Activated CD8-positive, alpha-beta memory T cell treated with anti-CD3 and anti-CD28 coated beads, Interleukin-2, amount 50 U/mL, for 1 hour (primary cell): Measurements from ENCODE around the gene PAXIP1.
"Not testable (repeated sequence)": the region's sequence is repeated elsewhere in the genome, so short reads cannot be mapped to it uniquely, and the experiment has no call there.

ENCODE experiments used
- DNase-seq: peaks from one replicate; pipeline ENCODE4 v3.0.0-alpha.2; 2020; ENCODE audit errors: extremely low read depth

Gene PAXIP1, protein sequence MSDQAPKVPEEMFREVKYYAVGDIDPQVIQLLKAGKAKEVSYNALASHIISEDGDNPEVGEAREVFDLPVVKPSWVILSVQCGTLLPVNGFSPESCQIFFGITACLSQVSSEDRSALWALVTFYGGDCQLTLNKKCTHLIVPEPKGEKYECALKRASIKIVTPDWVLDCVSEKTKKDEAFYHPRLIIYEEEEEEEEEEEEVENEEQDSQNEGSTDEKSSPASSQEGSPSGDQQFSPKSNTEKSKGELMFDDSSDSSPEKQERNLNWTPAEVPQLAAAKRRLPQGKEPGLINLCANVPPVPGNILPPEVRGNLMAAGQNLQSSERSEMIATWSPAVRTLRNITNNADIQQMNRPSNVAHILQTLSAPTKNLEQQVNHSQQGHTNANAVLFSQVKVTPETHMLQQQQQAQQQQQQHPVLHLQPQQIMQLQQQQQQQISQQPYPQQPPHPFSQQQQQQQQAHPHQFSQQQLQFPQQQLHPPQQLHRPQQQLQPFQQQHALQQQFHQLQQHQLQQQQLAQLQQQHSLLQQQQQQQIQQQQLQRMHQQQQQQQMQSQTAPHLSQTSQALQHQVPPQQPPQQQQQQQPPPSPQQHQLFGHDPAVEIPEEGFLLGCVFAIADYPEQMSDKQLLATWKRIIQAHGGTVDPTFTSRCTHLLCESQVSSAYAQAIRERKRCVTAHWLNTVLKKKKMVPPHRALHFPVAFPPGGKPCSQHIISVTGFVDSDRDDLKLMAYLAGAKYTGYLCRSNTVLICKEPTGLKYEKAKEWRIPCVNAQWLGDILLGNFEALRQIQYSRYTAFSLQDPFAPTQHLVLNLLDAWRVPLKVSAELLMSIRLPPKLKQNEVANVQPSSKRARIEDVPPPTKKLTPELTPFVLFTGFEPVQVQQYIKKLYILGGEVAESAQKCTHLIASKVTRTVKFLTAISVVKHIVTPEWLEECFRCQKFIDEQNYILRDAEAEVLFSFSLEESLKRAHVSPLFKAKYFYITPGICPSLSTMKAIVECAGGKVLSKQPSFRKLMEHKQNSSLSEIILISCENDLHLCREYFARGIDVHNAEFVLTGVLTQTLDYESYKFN

DNA sequence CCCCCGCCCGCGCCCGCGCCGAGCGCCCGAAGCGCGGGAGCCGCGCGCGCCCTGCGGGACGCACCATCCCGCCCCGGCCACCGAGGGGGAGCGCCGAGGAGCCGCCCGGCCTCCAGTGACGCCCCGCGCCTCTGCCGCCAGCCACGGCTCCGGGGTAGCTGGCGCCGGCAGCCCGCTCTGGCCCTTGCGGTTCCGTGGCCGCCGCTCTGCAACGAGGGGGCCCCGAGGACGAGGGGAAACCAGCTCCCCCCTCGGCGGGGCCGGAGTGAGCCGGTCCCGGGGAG, at the start of gene PAXIP1:
TSS of gene PAXIP1 (minus strand) at position 33 of the 284 bp plus-strand sequence. CDS start 195 bp downstream, outside the sequence.
- DNase-seq, result no peak

DNA sequence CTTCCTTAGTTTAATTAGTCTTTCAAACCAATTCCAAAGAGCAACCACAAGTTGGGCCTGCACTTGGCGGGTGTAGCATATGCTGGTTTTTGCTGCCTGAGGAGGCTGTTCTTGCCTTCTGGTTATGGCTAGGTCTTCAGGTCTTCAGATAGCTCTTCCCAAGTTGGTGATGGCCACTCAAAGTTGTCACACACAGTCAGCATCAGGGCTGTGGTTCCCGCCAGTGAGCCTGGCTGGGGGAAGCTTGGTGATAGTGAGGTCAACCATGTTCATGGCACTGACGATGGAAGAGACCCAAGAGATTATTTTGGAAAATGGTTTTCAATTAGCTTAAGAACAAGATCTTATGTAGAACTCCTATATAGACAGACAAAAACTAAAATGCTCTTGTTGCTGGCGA, 48.4 kb upstream of the PAXIP1 start:
- no peak for DNase-seq

DNA sequence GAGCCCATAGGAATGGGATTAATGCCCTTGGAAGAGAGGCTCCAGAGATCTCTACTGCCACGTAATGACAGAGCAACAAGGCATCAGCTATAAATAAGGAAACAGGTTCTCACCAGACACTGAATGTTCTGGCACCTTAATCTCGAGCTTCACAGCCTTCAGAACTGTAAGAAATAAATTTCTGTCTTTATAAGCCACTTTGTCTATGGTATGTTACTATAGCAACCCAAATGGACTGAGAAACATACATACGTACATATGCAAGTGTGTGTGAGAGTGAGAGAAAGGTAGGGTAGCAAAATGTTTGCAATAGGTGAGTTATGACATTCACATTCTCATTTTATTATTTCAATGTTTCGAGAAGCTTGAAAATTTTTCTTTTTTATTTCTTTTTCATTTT, 45.1 kb upstream of the PAXIP1 start:
- no peak for DNase-seq

DNA sequence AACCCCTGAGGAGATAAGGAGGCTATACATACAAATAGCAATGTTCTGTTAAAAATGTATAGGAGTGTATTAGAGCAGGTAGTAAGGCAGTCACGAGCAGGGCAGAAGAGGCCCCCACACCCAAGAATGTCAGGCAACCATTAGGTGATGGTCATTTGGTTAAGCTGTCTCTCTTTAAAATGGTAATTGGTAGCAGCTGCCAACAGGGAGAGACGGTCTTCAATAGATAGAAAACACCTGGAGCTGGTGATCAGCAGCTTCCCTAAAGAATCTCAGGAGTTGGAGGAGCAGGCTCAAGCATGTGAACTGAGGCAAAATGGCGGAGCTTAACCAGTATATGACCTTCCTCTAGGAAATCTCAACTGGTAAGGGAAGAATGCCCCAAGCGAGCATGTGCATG, 40.8 kb upstream of the PAXIP1 start:
- DNase-seq, result no peak

DNA sequence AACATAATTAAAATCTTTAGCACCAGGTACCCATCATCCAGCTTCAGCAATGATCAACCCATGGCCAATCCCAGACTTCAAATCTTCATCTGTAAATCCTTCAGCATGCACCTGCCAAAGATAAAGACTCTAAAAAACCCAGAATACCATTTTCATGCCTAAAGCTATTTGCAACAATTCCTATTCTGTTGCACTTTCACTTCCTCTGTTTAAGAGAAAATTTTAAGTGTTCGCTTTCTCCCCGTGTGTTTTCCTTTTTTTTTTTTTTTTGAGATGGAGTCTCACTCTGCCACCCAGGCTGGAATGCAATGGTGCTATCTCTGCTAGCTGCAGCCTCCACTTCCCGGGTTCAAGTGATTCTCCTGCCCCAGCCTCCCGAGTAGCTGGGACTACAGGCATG, 35.4 kb upstream of the PAXIP1 start:
- no peak for DNase-seq

DNA sequence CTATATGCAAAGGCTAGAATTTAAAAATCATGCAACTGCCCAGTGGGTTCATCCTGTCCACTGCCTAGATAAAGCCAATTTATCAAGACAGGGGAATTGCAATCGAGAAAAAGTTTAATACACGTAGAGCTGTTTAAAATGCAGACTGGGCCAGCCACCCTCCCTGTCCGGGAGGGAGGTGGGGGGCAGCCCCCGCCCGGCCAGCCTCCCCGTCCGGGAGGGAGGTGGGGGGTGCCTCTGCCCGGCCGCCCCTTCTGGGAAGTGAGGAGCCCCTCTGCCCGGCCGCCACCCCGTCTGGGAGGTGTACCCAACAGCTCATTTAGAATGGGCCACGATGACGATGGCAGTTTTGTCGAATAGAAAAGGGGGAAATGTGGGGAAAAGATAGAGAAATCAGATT, 31.6 kb upstream of the PAXIP1 start:
- not testable (repeated sequence) for DNase-seq

DNA sequence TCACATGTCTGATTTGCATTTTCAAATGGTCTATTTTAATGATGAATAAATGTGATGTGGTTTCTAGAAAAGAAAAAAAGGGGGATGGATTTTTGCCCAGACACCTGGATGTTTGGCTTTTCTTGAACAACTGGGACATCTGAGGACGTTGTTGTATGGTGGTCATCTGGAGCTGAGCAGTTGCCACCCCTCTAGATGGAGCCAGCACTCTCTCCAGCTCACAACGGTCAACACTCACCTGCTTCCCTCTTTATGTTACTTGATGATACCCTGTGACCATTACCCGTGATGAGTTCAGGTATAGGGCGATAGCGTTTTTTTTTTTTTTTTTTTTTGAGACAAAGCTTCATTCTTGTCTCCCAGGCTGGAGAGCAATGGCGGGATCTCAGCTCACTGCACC, 30.1 kb upstream of the PAXIP1 start:
- no peak for DNase-seq

DNA sequence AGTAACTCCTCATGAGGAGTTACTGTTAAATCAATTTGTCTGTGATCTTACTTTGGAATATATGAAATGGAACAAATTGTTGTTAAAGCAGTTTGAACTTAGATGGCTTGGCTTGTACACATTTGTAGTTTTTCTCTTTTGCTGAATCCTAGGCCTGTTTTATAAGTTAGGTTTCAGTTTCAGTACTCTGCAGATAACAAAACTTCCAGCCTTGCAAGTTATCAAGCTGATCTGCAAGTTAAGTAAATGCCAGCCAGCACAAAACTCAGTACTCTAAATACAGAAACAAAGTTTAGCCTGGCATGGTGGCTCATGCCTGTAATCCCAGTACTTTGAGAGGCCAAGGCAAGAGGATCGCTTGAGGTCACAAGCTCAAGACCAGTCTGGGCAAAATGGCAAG, 25.0 kb upstream of the PAXIP1 start:
- no peak for DNase-seq

DNA sequence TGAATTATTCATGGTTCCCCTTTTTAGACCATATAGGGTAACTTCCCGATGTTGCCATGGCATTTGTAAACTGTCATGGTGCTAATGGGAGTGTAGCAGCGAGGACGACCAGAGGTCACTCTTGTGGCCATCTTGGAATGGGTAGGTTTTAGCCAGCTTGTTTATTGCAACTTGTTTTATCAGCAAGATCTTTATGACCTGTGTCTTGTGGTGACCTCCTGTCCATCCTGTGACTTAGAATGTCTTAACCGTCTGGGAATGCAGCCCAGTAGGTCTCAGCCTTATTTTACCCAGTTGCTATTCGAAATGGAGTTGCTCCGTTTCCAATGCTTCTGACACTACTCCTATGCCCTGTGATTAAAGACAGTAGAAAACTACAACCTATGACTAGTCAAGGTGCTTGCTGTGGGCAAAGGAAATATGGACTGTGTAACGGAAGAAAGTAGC, 18.8 kb upstream of the PAXIP1 start:
- DNase-seq, result no peak

DNA sequence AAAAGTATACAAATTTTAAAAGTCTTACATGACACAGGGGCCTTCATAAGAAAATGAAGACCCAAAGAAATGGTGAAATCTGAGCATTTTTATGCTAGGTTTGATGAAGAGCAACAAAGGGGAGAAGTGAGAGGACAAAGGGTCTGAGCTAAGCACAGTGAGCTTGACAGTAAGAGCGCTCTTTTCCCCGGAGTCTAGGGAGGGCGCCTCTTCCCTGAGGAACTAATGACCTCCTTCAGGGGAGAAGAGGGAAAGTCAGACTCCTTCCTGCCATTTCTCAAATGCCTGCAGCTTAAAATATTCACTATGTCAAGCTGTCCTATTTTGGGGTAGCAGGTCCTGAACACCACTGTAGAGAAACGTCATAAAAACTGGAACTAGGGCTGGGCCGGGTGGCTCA, 18.1 kb upstream of the PAXIP1 start:
- no peak for DNase-seq

DNA sequence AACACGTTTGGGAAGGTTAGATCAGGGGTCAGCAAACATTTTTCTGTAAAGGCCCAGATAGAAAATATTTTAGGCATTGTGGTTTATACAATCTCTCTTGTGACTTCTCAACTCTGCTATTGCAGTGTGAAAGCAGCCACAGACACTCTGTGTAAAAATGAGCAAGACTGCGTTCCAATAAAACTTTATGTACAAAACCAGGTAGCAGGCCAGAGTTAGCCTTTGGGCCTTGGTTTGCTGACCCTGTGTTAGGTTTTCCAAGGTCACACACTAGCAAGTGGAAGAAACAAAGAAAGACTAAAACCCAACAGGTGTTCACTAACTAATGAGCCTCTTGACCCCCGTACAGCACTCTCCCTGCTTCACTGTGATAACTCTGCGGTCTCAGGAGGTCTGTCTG, 14.9 kb upstream of the PAXIP1 start:
- DNase-seq, result no peak

DNA sequence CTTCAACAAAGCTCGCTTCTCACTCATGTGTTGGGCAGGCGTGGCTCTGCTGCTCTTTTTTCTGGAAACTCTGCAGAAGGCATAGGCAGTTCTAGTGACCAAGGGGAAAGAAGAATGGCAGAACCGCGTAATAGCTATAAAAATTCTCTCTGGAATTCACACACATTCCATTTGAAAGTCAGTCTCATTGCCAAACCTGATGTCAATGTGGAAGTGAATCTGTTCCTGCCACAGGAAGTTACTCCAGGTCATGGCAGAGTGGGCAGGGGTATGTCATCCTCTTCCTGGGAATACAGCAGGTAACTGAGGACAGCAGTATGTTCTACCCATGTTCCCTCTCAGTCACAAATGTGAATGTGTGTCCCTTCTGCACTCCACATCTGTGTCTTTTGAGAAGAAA, 8.2 kb upstream of the PAXIP1 start:
- no peak for DNase-seq

DNA sequence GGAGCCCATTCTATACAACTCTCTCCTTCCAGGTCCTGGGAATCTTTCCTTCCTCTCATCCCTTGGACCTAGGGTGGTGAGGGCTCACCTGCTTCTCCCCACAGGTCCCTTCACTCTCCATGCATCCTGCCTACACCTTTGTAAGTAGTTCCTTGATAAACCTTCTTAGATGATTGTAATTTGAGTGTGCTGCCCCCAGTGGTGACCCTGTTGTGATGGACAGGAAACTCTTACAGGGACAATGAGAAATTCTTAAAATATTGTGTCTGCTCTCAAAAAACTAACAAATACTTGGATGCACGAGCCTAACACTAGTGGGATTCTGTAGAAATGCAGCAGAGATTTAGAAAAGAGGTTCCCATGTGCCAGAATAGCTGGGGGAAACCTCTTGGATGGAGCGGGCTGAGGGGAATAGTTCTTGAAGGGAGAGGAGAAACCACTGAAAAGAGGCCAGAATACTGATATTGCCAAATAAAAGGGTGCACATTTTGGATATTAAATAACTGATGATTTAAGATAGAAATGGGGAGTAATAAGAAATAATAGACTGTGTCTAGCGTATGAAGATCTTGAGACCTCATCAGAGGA, 6.7 kb upstream of the PAXIP1 start:
- DNase-seq, result no peak

DNA sequence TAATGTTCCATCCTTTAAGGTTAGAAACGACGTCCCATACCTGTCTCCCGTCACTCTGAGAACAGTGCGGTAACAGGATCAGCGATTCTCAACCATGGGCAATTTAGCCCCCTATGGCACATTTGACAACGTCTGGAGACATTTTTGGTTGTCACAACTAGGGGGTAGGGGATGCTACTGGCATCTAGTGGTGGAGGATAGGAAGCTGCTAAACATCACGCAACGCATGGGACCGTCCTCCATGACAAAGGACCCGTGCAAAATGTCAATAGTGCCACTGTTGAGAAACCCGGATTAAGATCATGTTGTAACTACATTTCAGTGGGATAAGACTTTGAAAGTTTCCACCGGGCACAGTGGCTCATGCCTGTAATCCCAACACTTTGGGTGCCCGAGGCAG, 5.0 kb upstream of the PAXIP1 start:
- DNase-seq, result no peak

DNA sequence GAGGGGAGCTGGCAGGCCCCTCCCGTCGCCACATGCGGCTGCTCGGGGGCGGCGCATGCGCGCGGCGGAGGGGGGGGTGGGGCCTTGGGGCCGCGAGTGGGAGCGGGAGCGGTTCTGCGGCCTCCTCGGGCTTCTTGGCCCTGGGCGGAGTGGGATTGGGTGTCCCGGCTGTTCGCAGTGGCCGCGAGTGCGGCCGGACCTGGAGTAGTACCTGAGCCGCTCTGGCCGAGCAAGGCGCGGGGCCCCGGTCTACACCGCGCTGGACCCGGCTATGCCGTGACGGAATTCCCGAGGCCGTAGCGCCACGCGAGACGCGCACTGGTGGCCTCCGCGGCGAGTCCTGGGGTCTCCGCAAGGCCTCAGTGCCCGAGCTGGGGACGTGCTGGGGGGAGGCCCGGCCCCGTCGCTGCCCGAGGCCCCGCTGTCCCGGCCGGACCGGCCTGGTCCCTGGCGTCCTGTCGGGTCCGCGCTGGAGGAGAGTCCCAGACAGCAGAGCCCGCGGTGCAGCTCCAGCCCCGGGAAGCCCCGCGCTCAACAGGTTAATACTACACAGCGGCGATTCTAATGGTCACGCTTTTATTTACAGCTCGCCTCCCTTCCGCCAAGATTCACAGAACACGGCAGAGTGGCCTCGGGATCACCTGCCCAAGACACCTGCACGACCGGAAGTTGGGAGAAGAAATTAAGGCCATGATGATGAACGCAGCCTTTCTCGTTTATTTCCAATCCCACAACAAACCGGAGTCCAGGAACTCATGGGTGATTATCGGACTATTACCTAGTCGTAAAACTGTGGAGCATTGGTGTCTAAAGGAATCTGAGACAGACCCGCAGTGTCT, 671 bp upstream of the PAXIP1 start:
- peak; percentile 38 for DNase-seq

DNA sequence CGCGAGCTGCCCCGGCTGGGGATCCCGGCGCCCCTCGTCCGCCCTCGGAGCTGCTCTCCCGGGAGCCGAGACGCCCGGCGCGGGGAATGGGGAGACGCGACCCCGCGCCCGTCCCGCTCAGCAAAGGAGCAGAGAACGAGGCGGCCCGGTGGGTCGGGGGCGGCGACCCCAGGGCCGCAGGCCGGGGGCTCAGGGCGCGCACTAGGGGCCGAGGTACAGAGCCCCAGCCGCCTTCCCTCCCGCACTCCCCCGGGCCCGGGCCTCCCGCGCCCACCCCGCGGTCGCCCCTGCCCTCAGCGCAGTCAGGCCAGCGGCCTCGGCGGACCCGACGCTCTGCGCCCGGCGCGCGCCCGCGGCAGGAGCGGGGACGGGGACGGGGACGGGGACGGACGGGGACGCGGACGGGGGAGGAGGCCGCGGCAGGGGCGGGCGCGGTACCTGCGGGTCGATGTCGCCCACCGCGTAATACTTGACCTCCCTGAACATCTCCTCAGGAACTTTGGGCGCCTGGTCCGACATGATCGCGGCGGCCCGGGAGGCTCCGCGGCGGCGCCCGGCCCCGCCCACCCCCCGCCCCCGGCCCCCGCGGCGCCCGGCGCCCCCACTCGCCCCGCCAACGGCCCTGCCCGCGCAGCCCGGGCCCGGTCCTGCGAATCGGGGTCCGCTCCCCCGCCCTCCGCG, 373 bp downstream of the PAXIP1 start:
- DNase-seq, result no peak

DNA sequence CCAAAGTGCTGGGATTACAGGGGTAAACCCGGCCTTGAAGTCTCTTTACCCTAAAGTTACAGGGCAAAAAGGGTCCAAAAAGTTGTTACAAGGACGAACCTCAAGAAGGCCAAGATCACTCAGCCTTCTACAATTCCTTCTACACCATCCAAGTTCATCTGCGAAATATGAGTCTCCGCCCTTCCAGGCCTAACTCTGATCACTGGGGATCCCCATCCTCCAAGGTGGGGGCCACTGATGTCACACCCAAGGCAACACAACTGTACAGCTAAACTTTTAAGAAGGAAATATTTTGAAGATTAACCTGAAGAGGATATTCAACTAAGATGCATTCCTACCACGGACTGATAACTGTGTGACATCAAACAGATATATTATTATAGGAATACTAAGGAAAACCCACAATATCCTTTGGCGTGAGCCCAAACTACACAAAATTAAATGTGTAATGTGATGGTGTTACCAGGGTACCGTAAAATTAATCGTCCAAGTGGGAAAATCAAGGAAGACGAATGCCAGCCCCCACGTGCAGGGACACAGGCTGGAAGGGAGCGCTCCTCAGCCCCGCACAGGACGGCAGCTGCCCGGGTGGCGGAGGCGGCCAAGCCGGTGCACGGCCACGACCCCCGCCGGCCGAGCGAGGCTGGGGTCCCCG, 1.0 kb downstream of the PAXIP1 start:
- no peak for DNase-seq

DNA sequence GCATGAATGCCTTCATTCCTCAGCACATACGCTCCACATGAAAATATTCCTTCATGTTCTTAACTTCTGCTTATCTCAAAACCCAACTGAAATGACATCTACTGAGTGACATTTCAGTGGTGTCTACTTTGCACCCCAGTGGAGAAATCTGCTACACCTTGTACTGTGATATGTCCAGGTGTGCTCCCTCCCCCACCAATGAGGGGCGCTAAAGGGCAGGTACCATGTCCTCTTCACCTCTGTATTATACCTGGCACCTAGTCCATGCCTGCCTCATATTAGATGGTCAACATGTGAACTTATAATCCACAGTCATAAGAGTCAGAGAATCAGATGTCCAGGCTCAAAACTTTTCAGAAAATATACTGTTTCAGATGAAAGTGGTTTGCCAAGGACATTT, 2.1 kb downstream of the PAXIP1 start:
- no peak for DNase-seq

DNA sequence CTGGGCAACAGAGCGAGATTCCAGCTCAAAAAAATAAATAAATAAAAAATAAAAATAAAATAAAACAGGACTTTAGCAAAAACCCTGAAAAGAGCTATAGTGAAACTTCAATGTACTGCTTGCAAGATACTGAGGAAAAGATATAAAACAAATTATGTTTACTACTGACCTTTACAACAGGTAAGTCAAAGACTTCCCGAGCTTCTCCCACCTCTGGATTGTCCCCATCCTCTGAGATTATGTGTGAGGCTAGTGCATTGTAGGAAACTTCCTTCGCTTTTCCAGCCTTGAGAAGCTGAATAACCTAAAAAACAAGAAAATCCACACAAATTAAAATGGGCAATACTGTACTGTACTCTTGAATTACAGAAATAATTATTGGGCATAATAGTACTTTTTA, 4.4 kb downstream of the PAXIP1 start:
- no peak for DNase-seq

DNA sequence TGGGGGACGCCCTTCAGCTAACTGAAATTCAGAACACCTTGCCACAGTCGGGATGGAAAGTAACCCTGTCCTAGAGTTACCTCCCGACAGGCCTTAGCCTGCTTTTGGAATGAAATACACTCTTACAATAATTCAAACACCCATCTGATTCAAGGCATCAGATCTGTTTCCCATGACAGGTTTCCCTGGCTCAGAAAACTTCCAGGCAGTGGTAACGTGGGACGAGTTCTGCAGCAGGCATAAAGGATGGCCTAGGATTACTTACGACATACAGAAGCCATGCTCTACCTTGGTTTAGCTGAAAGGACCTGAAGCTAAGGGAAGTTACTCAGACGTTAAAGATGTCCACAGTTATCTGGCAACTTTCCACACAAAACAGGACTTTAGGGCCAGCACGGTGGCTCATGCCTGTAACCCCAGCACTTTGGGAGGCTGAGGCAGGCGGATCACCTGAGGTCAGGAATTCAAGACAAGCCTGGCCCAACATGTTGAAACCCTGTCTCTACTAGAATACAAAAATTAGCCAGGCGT, 5.0 kb downstream of the PAXIP1 start:
- DNase-seq, result no peak
